Measurements from ENCODE around the gene CAMTA1. TPM values are rescaled to one million over a fixed set of nuclear protein-coding genes. Genes with fewer than 3 reads are reported as not detected.

CAMTA1 gene
- total RNA-seq, 1 experiment from 2014 or later = 69.5 TPM

DNA sequence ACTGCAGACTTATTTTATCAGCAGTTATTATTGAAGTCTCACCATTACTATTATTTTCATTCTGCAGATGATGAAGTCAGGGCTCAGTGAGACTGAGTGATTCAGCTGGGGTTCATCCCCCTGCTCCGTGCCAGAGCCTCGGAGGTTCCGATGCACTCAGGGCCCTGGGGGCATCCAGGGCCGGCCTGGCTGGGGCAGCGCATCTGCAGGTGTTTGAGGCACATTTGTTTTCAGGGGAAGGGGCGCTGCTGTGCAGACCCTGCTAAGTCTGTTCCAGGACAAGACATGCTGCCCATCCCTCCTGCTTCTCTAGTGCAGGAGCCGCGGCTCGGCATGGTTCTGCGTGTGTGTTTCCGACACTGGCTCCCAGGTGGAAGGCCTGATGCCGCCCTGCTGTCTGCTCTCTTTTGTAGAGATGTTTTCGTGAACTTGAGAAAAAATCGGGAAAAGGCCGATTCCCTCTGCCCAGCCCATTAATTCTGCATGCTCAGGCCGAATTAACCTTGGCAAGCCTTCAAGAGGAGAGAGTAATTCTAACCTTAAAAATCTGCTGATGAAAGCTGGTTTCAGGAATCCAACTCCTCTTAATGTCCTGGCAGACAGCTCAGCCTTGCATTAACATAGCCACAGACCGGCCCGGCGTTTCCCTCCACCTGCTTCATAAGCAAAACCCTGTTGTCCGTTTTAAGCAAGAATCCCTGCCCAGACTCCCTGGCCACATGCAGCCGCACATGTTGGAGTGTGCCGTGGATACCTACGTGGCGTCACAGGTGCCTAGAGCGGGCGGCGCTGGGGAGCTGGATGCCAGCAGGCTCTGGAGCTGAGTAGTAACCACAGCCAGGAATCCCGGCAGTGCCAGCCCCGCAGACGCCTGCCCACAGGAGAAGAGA is 669.9 kb downstream of the CAMTA1 start:
- BruUV-seq (replicated peaks) = no TSS peak
- no peak for DNase-seq (ENCODE audit: low read depth, low spot score)
- Histone ChIP-seq H3K27me3 (ENCODE audit: insufficient read depth, low read length) (no peaks in the 10 kb centered on the region), H3K4me2 (ENCODE audit: low read length) (no peak overlapping the region), H3K9me3 (ENCODE audit: control insufficient read depth in 1 of 2, insufficient read depth in 1 of 2, low read depth in 1 of 2, low read length in 2 of 2) (no peaks in the 10 kb centered on the region), H3K36me3 (ENCODE audit: control insufficient read depth in 1 of 2, insufficient read depth in 2 of 2, low read length in 2 of 2) (no peaks in the 10 kb centered on the region), H3K9me2 (ENCODE audit: insufficient read depth) (no peaks in the 10 kb centered on the region), H3K4me1 (ENCODE audit: control insufficient read depth in 1 of 2, insufficient read depth in 2 of 2, low read length in 2 of 2) (peaks cover 0 to 7% of the 10 kb centered on the region in 2 experiments; a peak in 2 of 4 replicates), H3K4me3 (replicated peaks in 1 of 2; ENCODE audit: low read depth in 1 of 2, low read length in 2 of 2) (no peak overlapping the region), H3K9ac (ENCODE audit: low read length) (no peak overlapping the region), H4K20me1 (ENCODE audit: insufficient read depth) (no peaks in the 10 kb centered on the region), H2AFZ (ENCODE audit: low read depth, low read length, poor library complexity, severe bottlenecking) (no peak overlapping the region), H3K27ac (ENCODE audit: low read depth, low read length) (no peak overlapping the region), H3K79me2 (ENCODE audit: insufficient read depth, low read length) (no peaks in the 10 kb centered on the region)
- intact Hi-C loops (cut with micrococcal nuclease) = loop anchor here (1.0 to 2.0 kb wide), 2 partner anchors 84 to 192 kb away; no protein-coding TSS in a partner anchor
- CTCF ChIA-PET = no interaction called here
- ATAC-seq = no peak
- RAD21 ChIA-PET (ENCODE audit: low non-redundant PET in 1 of 2, low total read pairs in 2 of 2, uncharacterized antibody in 2 of 2, unreplicated experiment in 2 of 2) = no interaction called here
- POLR2A ChIA-PET = no interaction called here
- TF ChIP-seq ELF1 (IDR thresholded peaks at IDR 0.05; ENCODE audit: borderline replicate concordance, low read depth) = no peak
- TF ChIP-seq SP1 (IDR thresholded peaks at IDR 0.05; ENCODE audit: low read depth) = no peak
- TF ChIP-seq EZH2 (IDR thresholded peaks at IDR 0.05) = no peak
- TF ChIP-seq EZH2phosphoT487 (IDR thresholded peaks at IDR 0.05; ENCODE audit: borderline replicate concordance) = no peak
- no peak for TF ChIP-seq JUND (IDR thresholded peaks at IDR 0.05)
- TF ChIP-seq SRF (IDR thresholded peaks at IDR 0.05; ENCODE audit: low read depth) = no peak
- no peak for TF ChIP-seq TCF7L2 (IDR thresholded peaks at IDR 0.05; ENCODE audit: borderline replicate concordance, extremely low read depth, insufficient read depth, insufficient read length)
- TF ChIP-seq POLR2AphosphoS5 (IDR thresholded peaks at IDR 0.05; ENCODE audit: low read depth, low read length) = no peak
- no peak for TF ChIP-seq CEBPB (IDR thresholded peaks at IDR 0.05; ENCODE audit: low read depth)
- no peak for TF ChIP-seq POLR2A (IDR thresholded peaks at IDR 0.05; ENCODE audit: borderline replicate concordance, extremely low read depth, insufficient read depth, insufficient read length)
- no peak for TF ChIP-seq SIN3A (IDR thresholded peaks at IDR 0.05; ENCODE audit: low read depth)

Measured in HCT116 (cell line).